ENCODE measurements around the gene SMARCA1. TPM values are rescaled to one million over a fixed set of nuclear protein-coding genes. Genes with fewer than 3 reads are reported as not detected.

SMARCA1 gene
- total and polyA plus RNA-seq, 2 donors (not counting 1 experiment from before 2014, with no cell fraction given) = 0.07 to 0.39 TPM

GRCh38 chrX:129493643-129494042 is 29.6 kb downstream of the SMARCA1 start:
- Histone ChIP-seq H3K36me3 (replicated peaks in 1 of 2; ENCODE audit: control extremely low read depth in 1 of 2, control insufficient read depth in 1 of 2, extremely low read depth in 1 of 2, insufficient read depth in 2 of 2, low read length in 1 of 2) (no peaks in the 10 kb centered on the region), H3K79me2 (ENCODE audit: control insufficient read depth, insufficient read depth, low read length) (no peaks in the 10 kb centered on the region), H3K27me3 (replicated peaks in 1 of 4; ENCODE audit: control extremely low read depth in 1 of 4, control insufficient read depth in 3 of 4, insufficient read depth in 4 of 4, low read length in 3 of 4) (peaks cover 0 to 2% (median 0%) of the 10 kb centered on the region in 4 experiments), H3K4me1 (ENCODE audit: control insufficient read depth in 2 of 2, insufficient read depth in 2 of 2, low read length in 2 of 2) (no peaks in the 10 kb centered on the region), H4K20me1 (ENCODE audit: control insufficient read depth, insufficient read depth, low read length, poor library complexity, severe bottlenecking) (no peaks in the 10 kb centered on the region), H3K4me2 (replicated peaks; ENCODE audit: low read depth, low read length, poor library complexity, severe bottlenecking) (no peak overlapping the region), H3K27ac (ENCODE audit: low read length in 2 of 2) (no peak overlapping the region), H3K9me3 (ENCODE audit: control extremely low read depth in 1 of 3, control insufficient read depth in 2 of 3, insufficient read depth in 1 of 3, low read length in 2 of 3) (no peaks in the 10 kb centered on the region), H2AFZ (ENCODE audit: insufficient read depth, low read depth, low read length, poor library complexity, severe bottlenecking) (no peak overlapping the region), H3K4me3 (ENCODE audit: control extremely low read depth in 1 of 5, extremely low read depth in 1 of 5, insufficient read depth in 1 of 5, low read depth in 2 of 5, low read length in 4 of 5) (no peak overlapping the region), H3K9ac (ENCODE audit: low read length) (no peak overlapping the region)
- H3K4me3 Mint-ChIP-seq = no peak overlapping the region
- no peak for ATAC-seq (ENCODE audit: low read depth)
- H3K27me3 Mint-ChIP-seq = no peaks in the 10 kb centered on the region
- DNase-seq = no peak
- H3K27ac Mint-ChIP-seq = no peak overlapping the region
- intact Hi-C loops (cut with micrococcal nuclease) = no loop called here
- H3K4me1 Mint-ChIP-seq = no peaks in the 10 kb centered on the region
- no peaks in the 10 kb centered on the region for H3K9me3 Mint-ChIP-seq (ENCODE audit: insufficient read depth)
- WGBS (ENCODE audit: insufficient coverage) = no CpG with 5 or more reads among the region's 4 CpGs
- CTCF ChIA-PET = no interaction called here
- TF ChIP-seq EZH2 (IDR thresholded peaks at IDR 0.05; ENCODE audit: borderline replicate concordance, insufficient read depth, low read depth, low read length, poor library complexity, severe bottlenecking) (no peak), CTCF (IDR thresholded peaks at IDR 0.05) (no peak)
- POLR2A ChIA-PET = no interaction called here

- Mint-ChIP-seq H3K4me1 (no peaks in the 10 kb centered on the region), H3K27ac (no peak overlapping the region), H3K27me3 (no peaks in the 10 kb centered on the region), H3K9me3 (ENCODE audit: insufficient read depth) (no peaks in the 10 kb centered on the region), H3K4me3 (no peak overlapping the region)
- WGBS (ENCODE audit: insufficient coverage) = no CpG with 5 or more reads among the region's 2 CpGs
- no peak overlapping the region for H3K4me3 ChIP-seq (ENCODE audit: control extremely low read depth in 1 of 5, extremely low read depth in 1 of 5, insufficient read depth in 1 of 5, low read depth in 2 of 5, low read length in 4 of 5)
- H3K27me3 ChIP-seq (replicated peaks in 1 of 4; ENCODE audit: control extremely low read depth in 1 of 4, control insufficient read depth in 3 of 4, insufficient read depth in 4 of 4, low read length in 3 of 4) = no peaks in the 10 kb centered on the region
- no peaks in the 10 kb centered on the region for H3K4me1 ChIP-seq (ENCODE audit: control insufficient read depth in 2 of 2, insufficient read depth in 2 of 2, low read length in 2 of 2)
- H3K27ac ChIP-seq (ENCODE audit: low read length in 2 of 2) = no peak overlapping the region
- ChIA-PET CTCF (no interaction called here), POLR2A (no interaction called here)
- H3K36me3 ChIP-seq (replicated peaks in 1 of 2; ENCODE audit: control extremely low read depth in 1 of 2, control insufficient read depth in 1 of 2, extremely low read depth in 1 of 2, insufficient read depth in 2 of 2, low read length in 1 of 2) = no peaks in the 10 kb centered on the region
- ATAC-seq (ENCODE audit: low read depth) (no peak), DNase-seq (no peak)
- H3K79me2 ChIP-seq (ENCODE audit: control insufficient read depth, insufficient read depth, low read length) = no peaks in the 10 kb centered on the region
- H3K9ac ChIP-seq (ENCODE audit: low read length) = no peak overlapping the region
- H3K4me2 ChIP-seq (replicated peaks; ENCODE audit: low read depth, low read length, poor library complexity, severe bottlenecking) = no peak overlapping the region
- H4K20me1 ChIP-seq (ENCODE audit: control insufficient read depth, insufficient read depth, low read length, poor library complexity, severe bottlenecking) = no peaks in the 10 kb centered on the region
- no peaks in the 10 kb centered on the region for H3K9me3 ChIP-seq (ENCODE audit: control extremely low read depth in 1 of 3, control insufficient read depth in 2 of 3, insufficient read depth in 1 of 3, low read length in 2 of 3)
- TF ChIP-seq EZH2 (IDR thresholded peaks at IDR 0.05; ENCODE audit: borderline replicate concordance, insufficient read depth, low read depth, low read length, poor library complexity, severe bottlenecking) = no peak
- TF ChIP-seq CTCF (IDR thresholded peaks at IDR 0.05) = no peak
- H2AFZ ChIP-seq (ENCODE audit: insufficient read depth, low read depth, low read length, poor library complexity, severe bottlenecking) = no peak overlapping the region
- intact Hi-C loops (cut with micrococcal nuclease) = no loop called here
Observed at GRCh38 chrX:129490330-129490729, 33.0 kb downstream of the SMARCA1 start.
